Measurements from ENCODE around the gene DENND6A.

DENND6A gene

GRCh38 chr3:57731311-57731710 lies 38.4 kb upstream of the DENND6A start:
- no peak for DNase-seq (ENCODE audit: low read depth)
- TF ChIP-seq CTCF (IDR thresholded peaks at IDR 0.05; ENCODE audit: low read depth, low read length, missing control alignments): no peak
- H3K4me3 ChIP-seq (ENCODE audit: low read depth, low read length): no peak overlapping the region
- in situ Hi-C loops (cut with HindIII; ENCODE audit: low sequenced_read_pairs): no loop called here

- no peak overlapping the region for H3K4me3 ChIP-seq (ENCODE audit: low read depth, low read length)
- in situ Hi-C loops (cut with HindIII; ENCODE audit: low sequenced_read_pairs): no loop called here
- no peak for DNase-seq (ENCODE audit: low read depth)
- no peak for TF ChIP-seq CTCF (IDR thresholded peaks at IDR 0.05; ENCODE audit: low read depth, low read length, missing control alignments)
Observed at GRCh38 chr3:57730682-57731081, 37.8 kb upstream of the DENND6A start.

GRCh38 chr3:57729334-57730045 lies 36.6 kb upstream of the DENND6A start:
- no peak for DNase-seq (ENCODE audit: low read depth)
- in situ Hi-C loops (cut with HindIII; ENCODE audit: low sequenced_read_pairs): no loop called here
- no peak overlapping the region for H3K4me3 ChIP-seq (ENCODE audit: low read depth, low read length)
- no peak for TF ChIP-seq CTCF (IDR thresholded peaks at IDR 0.05; ENCODE audit: low read depth, low read length, missing control alignments)

DNA sequence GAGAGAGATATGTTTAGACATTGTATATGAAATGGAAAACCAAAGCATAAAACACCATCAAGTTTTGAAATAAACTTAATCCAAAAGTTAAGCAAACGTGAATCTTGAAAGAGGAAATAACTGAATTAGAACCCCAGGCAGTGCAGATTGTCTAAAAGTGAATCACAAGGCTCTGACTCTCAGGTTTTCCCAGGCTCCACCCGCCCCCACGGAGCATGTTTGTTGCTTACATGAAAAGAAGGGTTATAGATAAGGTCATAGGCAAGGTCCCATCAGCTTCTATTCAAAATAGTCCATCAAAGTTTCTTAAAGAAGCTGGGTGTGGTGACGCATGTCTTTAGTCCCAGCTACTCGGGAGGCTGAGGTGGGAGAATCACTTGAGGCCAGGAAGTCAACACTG lies 34.2 kb upstream of the DENND6A start:
- no peak for TF ChIP-seq CTCF (IDR thresholded peaks at IDR 0.05; ENCODE audit: low read depth, low read length, missing control alignments)

GRCh38 chr3:57726397-57726796 lies 33.5 kb upstream of the DENND6A start:
- H3K4me3 ChIP-seq (ENCODE audit: low read depth, low read length): no peak overlapping the region
- DNase-seq (ENCODE audit: low read depth): no peak
- TF ChIP-seq CTCF (IDR thresholded peaks at IDR 0.05; ENCODE audit: low read depth, low read length, missing control alignments): no peak
- in situ Hi-C loops (cut with HindIII; ENCODE audit: low sequenced_read_pairs): no loop called here

More for the DNA sequence above, 34.2 kb upstream of the DENND6A start:
- H3K4me3 ChIP-seq (ENCODE audit: low read depth, low read length): no peak overlapping the region
- in situ Hi-C loops (cut with HindIII; ENCODE audit: low sequenced_read_pairs): no loop called here
- no peak for DNase-seq (ENCODE audit: low read depth)

- in situ Hi-C loops (cut with HindIII; ENCODE audit: low sequenced_read_pairs): no loop called here
- H3K4me3 ChIP-seq (ENCODE audit: low read depth, low read length): no peak overlapping the region
- DNase-seq (ENCODE audit: low read depth): no peak
- no peak for TF ChIP-seq CTCF (IDR thresholded peaks at IDR 0.05; ENCODE audit: low read depth, low read length, missing control alignments)
Observed at GRCh38 chr3:57718118-57718517, 25.2 kb upstream of the DENND6A start.

Measured in astrocyte of the cerebellum (primary cell).